GM12878 (cell line): ENCODE measurements around the gene WDR43. TPM values are rescaled to one million over a fixed set of nuclear protein-coding genes. Genes with fewer than 3 reads are reported as not detected.

Source experiments
- ATAC-seq: fragments of 200-7000 bp; cut with Tn5 transposase; 3 replicates; pipeline ENCODE4 v1.9.1; 2020; ENCODE audit warnings: mild to moderate bottlenecking, moderate library complexity
- BruUV-seq: library from RNA; stranded (reverse); fragments of 400-500 nt; replicated peaks from 2 replicates; lab custom pipeline; 2021; lab: Mats Ljungman, UMichigan
- CTCF ChIA-PET: fragments of 300-600 bp; sonication (Branson Sonifier 250); formaldehyde crosslinking; extraction: SDS; loops from one replicate; lab custom pipeline; 2021; ENCODE audit warnings: inconsistent platforms; lab: Yijun Ruan, JAX
- POLR2A ChIA-PET: fragments of 350-600 bp; formaldehyde crosslinking; extraction: SDS; loops from one replicate; lab custom pipeline; 2021; ENCODE audit warnings: inconsistent platforms; lab: Charles Lee
- RAD21 ChIA-PET: fragments of 300-600 bp; sonication (Branson Sonifier 250); formaldehyde crosslinking; loops from one replicate; lab custom pipeline; 2023; ENCODE audit warnings: antibody characterized with exemption; ENCODE audit not compliant: unreplicated experiment; lab: Charles Lee
- SMC1A ChIA-PET: fragments of 300-600 bp; sonication (Branson Sonifier 250); formaldehyde crosslinking; loops from one replicate; lab custom pipeline; 2023; ENCODE audit not compliant: unreplicated experiment, uncharacterized antibody; lab: Charles Lee
- DNase-seq: peaks from one replicate; pipeline ENCODE4 v3.0.0-alpha.2; 2011; ENCODE audit warnings: low read depth, low spot score
- FAIRE-seq: peaks from 3 replicates; lab custom pipeline; 2011; peaks lifted over from hg19 to GRCh38; lab: Jason Lieb, UNC
- H2AFZ ChIP-seq: 2 replicates; pipeline ENCODE4 v1.6.0; 2011; ENCODE audit warnings: low read depth, low read length, control low read depth; ENCODE audit not compliant: control insufficient read depth
- H3K27ac ChIP-seq: 2 replicates; pipeline ENCODE4 v1.5.1; 2011; ENCODE audit warnings: control low read depth; ENCODE audit not compliant: control insufficient read depth, insufficient read depth
- H3K27me3 ChIP-seq, 2 experiments: replicated peaks in 1 of 2; 2 replicates each; pipeline versions ENCODE4 v1.6.0 to v1.6.1; 2011; ENCODE audit warnings: low read length in 1 of 2; ENCODE audit not compliant: control insufficient read depth in 2 of 2, insufficient read depth in 2 of 2
- H3K36me3 ChIP-seq, 2 experiments: 2 replicates each; pipeline ENCODE4 v1.5.1; 2011; ENCODE audit warnings: low read length in 1 of 2; ENCODE audit not compliant: control insufficient read depth in 2 of 2, insufficient read depth in 2 of 2
- H3K4me1 ChIP-seq: 2 replicates; pipeline ENCODE4 v1.6.1; 2011; ENCODE audit warnings: mild to moderate bottlenecking, low read length, moderate library complexity, mixed read lengths; ENCODE audit not compliant: control insufficient read depth, insufficient read depth
- H3K4me2 ChIP-seq: 2 replicates; pipeline ENCODE4 v1.6.0; 2011; ENCODE audit warnings: control low read depth; ENCODE audit not compliant: control insufficient read depth, insufficient read depth
- H3K4me3 ChIP-seq: fragments of 200-600 bp; sonication (generic); 2 replicates; pipeline ENCODE4 v1.5.1; 2016
- H3K79me2 ChIP-seq: 2 replicates; pipeline ENCODE4 v1.6.0; 2011; ENCODE audit warnings: low read length; ENCODE audit not compliant: control insufficient read depth, insufficient read depth
- H3K9ac ChIP-seq: 2 replicates; pipeline ENCODE4 v1.8.0; 2011; ENCODE audit warnings: low read length, control low read depth, mixed read lengths; ENCODE audit not compliant: control insufficient read depth, insufficient read depth
- H3K9me3 ChIP-seq: replicated peaks from 3 replicates; pipeline ENCODE4 v1.5.1; 2011; ENCODE audit warnings: mild to moderate bottlenecking, low read length; ENCODE audit not compliant: control insufficient read depth, insufficient read depth
- H4K20me1 ChIP-seq: 2 replicates; pipeline ENCODE4 v1.6.0; 2011; ENCODE audit not compliant: control insufficient read depth, insufficient read depth
- BRCA1 ChIP-seq: IDR thresholded peaks from 2 replicates; pipeline ENCODE4 v1.6.1; 2011; ENCODE audit warnings: low read depth, low read length, improper control_type of control experiment
- FOXK2 ChIP-seq: fragments of 450-650 bp; IDR thresholded peaks from 2 replicates; pipeline ENCODE4 v1.6.1; 2017; ENCODE audit warnings: mild to moderate bottlenecking, moderate library complexity
- KLF5 ChIP-seq: fragments of 450-650 bp; IDR thresholded peaks from 2 replicates; pipeline ENCODE4 v1.6.1; 2014; ENCODE audit warnings: mild to moderate bottlenecking; ENCODE audit not compliant: partially characterized antibody
- NR2F1 ChIP-seq: fragments of 450-650 bp; conservative IDR thresholded peaks from 2 replicates; pipeline ENCODE4 v1.6.1; 2017; ENCODE audit warnings: mild to moderate bottlenecking
- PML ChIP-seq: IDR thresholded peaks from 2 replicates; pipeline ENCODE4 v1.6.1; 2012; ENCODE audit warnings: low read length, inconsistent platforms
- POLR2AphosphoS5 ChIP-seq: IDR thresholded peaks from 2 replicates; pipeline ENCODE4 v1.6.1; 2011; ENCODE audit warnings: mild to moderate bottlenecking, low read length, inconsistent platforms
- SIN3A ChIP-seq: IDR thresholded peaks from 2 replicates; pipeline ENCODE4 v1.6.1; 2012; ENCODE audit warnings: low read depth, low read length, improper control_type of control experiment
- SMAD5 ChIP-seq: IDR thresholded peaks from 2 replicates; pipeline ENCODE4 v1.6.1; 2016; ENCODE audit warnings: antibody characterized with exemption, low read depth
- SREBF2 ChIP-seq: IDR thresholded peaks from 2 replicates; pipeline ENCODE4 v1.6.1; 2012; ENCODE audit warnings: mild to moderate bottlenecking, low read length
- STAT1 ChIP-seq: fragments of 450-650 bp; conservative IDR thresholded peaks from 2 replicates; pipeline ENCODE4 v1.6.1; 2014; ENCODE audit warnings: antibody characterized with exemption, mild to moderate bottlenecking
- TAF1 ChIP-seq: IDR thresholded peaks from 2 replicates; pipeline ENCODE4 v1.6.1; 2011; ENCODE audit warnings: mild to moderate bottlenecking, low read depth, low read length, borderline replicate concordance
- YY1 ChIP-seq: IDR thresholded peaks from 2 replicates; pipeline ENCODE4 v1.6.1; 2011; ENCODE audit warnings: low read depth, mild to moderate bottlenecking, low read length
- ZNF217 ChIP-seq: fragments of 450-650 bp; IDR thresholded peaks from 2 replicates; pipeline ENCODE4 v1.6.1; 2017; ENCODE audit warnings: antibody characterized with exemption, mild to moderate bottlenecking
- ZNF622 ChIP-seq: fragments of 450-650 bp; IDR thresholded peaks from 2 replicates; pipeline ENCODE4 v1.6.1; 2017; ENCODE audit warnings: mild to moderate bottlenecking, inconsistent platforms
- WGBS: methylation state at CpG from one replicate; pipeline ENCODE4 v1.1.6; 2016; ENCODE audit warnings: low lambda C conversion rate; ENCODE audit not compliant: insufficient replicate concordance, insufficient coverage; ENCODE audit errors: missing lambda C conversion rate; 5-methylcytosine and 5-hydroxymethylcytosine counted together
- in situ Hi-C: fragments of 300-500 bp; cut with MboI; formaldehyde crosslinking; loops from 9 replicates; pipeline ENCODE4 v1.14.3; 2018; ENCODE audit warnings: mixed read lengths
- intact Hi-C: fragments of 100-400 bp; cut with micrococcal nuclease; formaldehyde crosslinking; loops from one replicate; pipeline ENCODE4 v1.14.2; 2022; ENCODE audit not compliant: unreplicated experiment
- polyA plus RNA-seq, 11 experiments: library from polyadenylated mRNA; depleted of rRNA in 4 of 11; unstranded in 6 of 11; stranded (reverse) in 5 of 11; fragments of >200 nt; fragmentation: Nextera tagmentation in 4 of 11; fragmentation: Illumina TruSeq in 1 of 11; extraction: Ambion mirVana in 4 of 11; extraction: Trizol in 1 of 11; gene quantifications; 1 replicate in 1 of 11; 2 replicates in 10 of 11; pipeline versions ENCODE4 v1.2.1 to v1.2.3, GENCODE V29; 2011 to 2016; ENCODE audit warnings: inconsistent platforms in 2 of 11, missing spikeins in 2 of 11, low read depth in 1 of 11
- total RNA-seq, 4 experiments: library from RNA; depleted of rRNA in 3 of 4; stranded (reverse); fragments of >200 nt in 3 of 4; fragmentation: Illumina TruSeq in 1 of 4; extraction: Trizol in 1 of 4; gene quantifications; 2 replicates each; pipeline versions ENCODE4 v1.2.1 to v1.2.3, GENCODE V29; 2013 to 2021
- TF ChIP-seq, protein P1 (sequence below): IDR thresholded peaks from 2 replicates; pipeline ENCODE4 v1.6.1; 2011; ENCODE audit warnings: mild to moderate bottlenecking, low read depth, low read length, moderate library complexity; ENCODE audit not compliant: insufficient replicate concordance
- TF ChIP-seq, protein P2 (sequence below): IDR thresholded peaks from 2 replicates; pipeline ENCODE4 v1.6.1; 2011; ENCODE audit warnings: low read depth, mild to moderate bottlenecking, low read length, moderate library complexity, borderline replicate concordance; ENCODE audit errors: extremely low read depth

The WDR43 gene
- total and polyA plus RNA-seq, 10 of the 15 experiments (the other 5 are each of a cell fraction or from before 2014, with no cell fraction given), result 39.3 to 153 (median 81.9) TPM

DNA sequence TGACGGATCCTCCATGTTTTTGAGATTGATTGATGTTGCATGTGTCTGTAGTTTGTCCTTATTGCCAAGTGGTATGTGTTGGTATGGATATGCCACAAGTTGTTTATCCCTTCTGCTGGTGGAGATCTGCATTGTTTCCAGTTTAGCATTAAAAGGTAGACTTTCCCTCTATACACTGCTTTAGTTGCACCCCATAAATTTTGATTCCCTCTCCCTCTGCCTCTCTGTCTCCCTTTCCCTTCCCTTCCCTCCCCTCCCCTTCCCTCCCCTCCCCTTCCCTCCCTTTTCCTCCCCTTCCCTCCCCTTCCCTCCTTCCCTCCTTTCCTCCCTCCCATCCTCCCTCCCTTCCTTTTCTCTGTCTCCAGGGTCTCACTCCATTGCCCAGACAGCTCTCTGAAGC, 68.0 kb downstream of the WDR43 start:
- ChIA-PET CTCF (no interaction called here), POLR2A (no interaction called here), SMC1A (no interaction called here), RAD21 (interaction anchor here (0.7 kb wide), 1 partner anchor 238 kb away, joined by 3 read pairs; no protein-coding TSS in a partner anchor)
- H3K36me3 ChIP-seq, result no peaks in the 10 kb centered on the region
- BruUV-seq, result no TSS peak
- H3K27me3 ChIP-seq, result no peaks in the 10 kb centered on the region
- H3K79me2 ChIP-seq, result no peaks in the 10 kb centered on the region
- 22% methylated on average over 1 of the region's 1 CpG for WGBS
- FAIRE-seq (no peak), DNase-seq (no peak), ATAC-seq (no peak)
- no peak overlapping the region for H2AFZ ChIP-seq
- no peaks in the 10 kb centered on the region for H3K9me3 ChIP-seq
- no peak overlapping the region for H3K9ac ChIP-seq
- H3K4me2 ChIP-seq, result no peak overlapping the region
- intact Hi-C loops (no loop called here), in situ Hi-C loops (no loop called here)
- H3K4me1 ChIP-seq, result no peaks in the 10 kb centered on the region
- no peak for TF ChIP-seq FOXK2
- no peak for TF ChIP-seq SMAD5
- no peak for TF ChIP-seq YY1
- TF ChIP-seq, protein P1, sequence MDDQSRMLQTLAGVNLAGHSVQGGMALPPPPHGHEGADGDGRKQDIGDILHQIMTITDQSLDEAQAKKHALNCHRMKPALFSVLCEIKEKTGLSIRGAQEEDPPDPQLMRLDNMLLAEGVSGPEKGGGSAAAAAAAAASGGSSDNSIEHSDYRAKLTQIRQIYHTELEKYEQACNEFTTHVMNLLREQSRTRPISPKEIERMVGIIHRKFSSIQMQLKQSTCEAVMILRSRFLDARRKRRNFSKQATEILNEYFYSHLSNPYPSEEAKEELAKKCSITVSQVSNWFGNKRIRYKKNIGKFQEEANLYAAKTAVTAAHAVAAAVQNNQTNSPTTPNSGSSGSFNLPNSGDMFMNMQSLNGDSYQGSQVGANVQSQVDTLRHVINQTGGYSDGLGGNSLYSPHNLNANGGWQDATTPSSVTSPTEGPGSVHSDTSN, result no peak
- no peak for TF ChIP-seq BRCA1
- no peak for TF ChIP-seq TAF1
- no peak for TF ChIP-seq ZNF217
- no peak for TF ChIP-seq KLF5
- TF ChIP-seq SREBF2, result no peak
- TF ChIP-seq PML, result no peak
- TF ChIP-seq NR2F1, result no peak
- TF ChIP-seq POLR2AphosphoS5, result no peak
- no peak for TF ChIP-seq SIN3A
- no peak for TF ChIP-seq STAT1
- TF ChIP-seq, protein P2, sequence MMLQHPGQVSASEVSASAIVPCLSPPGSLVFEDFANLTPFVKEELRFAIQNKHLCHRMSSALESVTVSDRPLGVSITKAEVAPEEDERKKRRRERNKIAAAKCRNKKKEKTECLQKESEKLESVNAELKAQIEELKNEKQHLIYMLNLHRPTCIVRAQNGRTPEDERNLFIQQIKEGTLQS, result no peak
- no peak for TF ChIP-seq ZNF622
- H3K4me3 ChIP-seq, result no peak overlapping the region
- H4K20me1 ChIP-seq, result no peaks in the 10 kb centered on the region
- H3K27ac ChIP-seq, result no peak overlapping the region
